Non-pigmented ciliary epithelial cell (primary cell): ENCODE measurements around the gene TRPV6.

Experiments
- DNase-seq: peaks from one replicate; pipeline ENCODE4 v3.0.0-alpha.2; 2010; ENCODE audit warnings: low read depth

Gene TRPV6

GRCh38 chr7:142853739-142854371, 31.7 kb downstream of the TRPV6 start:
- no peak for DNase-seq

GRCh38 chr7:142851919-142852318, 33.6 kb downstream of the TRPV6 start:
- no peak for DNase-seq

GRCh38 chr7:142851269-142851668, 34.3 kb downstream of the TRPV6 start:
- no peak for DNase-seq

GRCh38 chr7:142847353-142847752, 38.2 kb downstream of the TRPV6 start:
- no peak for DNase-seq

- no peak for DNase-seq
Observed at GRCh38 chr7:142842251-142842766, 43.2 kb downstream of the TRPV6 start.

GRCh38 chr7:142838461-142839213, 46.9 kb downstream of the TRPV6 start:
- no peak for DNase-seq

GRCh38 chr7:142836426-142836825, 49.1 kb downstream of the TRPV6 start:
- no peak for DNase-seq

- DNase-seq: no peak
Observed at GRCh38 chr7:142835487-142835886, 50.1 kb downstream of the TRPV6 start.

GRCh38 chr7:142833174-142834048, 52.1 kb downstream of the TRPV6 start:
- DNase-seq: no peak

- DNase-seq: no peak
Observed at GRCh38 chr7:142832417-142832816, 53.1 kb downstream of the TRPV6 start.

GRCh38 chr7:142827951-142828500, 57.5 kb downstream of the TRPV6 start:
- DNase-seq: no peak

GRCh38 chr7:142822714-142823113, 62.8 kb downstream of the TRPV6 start:
- no peak for DNase-seq
